KBM-7 (cell line): ENCODE data around the gene ENTPD2.
"Not testable (repeated sequence)": the region's sequence is repeated elsewhere in the genome, so short reads cannot be mapped to it uniquely, and the experiment has no call there.

ENCODE experiments used
- DNase-seq: peaks from one replicate; pipeline ENCODE4 v3.0.0-alpha.2; 2015
- in situ Hi-C: fragments of 300-500 bp; cut with MboI; formaldehyde crosslinking; loops from 2 replicates; pipeline ENCODE4 v1.14.3; 2020; ENCODE audit warnings: low sequenced_read_pairs, low pct_unique_long_range_greater_than_20kb, mixed read lengths

ENTPD2 gene

DNA sequence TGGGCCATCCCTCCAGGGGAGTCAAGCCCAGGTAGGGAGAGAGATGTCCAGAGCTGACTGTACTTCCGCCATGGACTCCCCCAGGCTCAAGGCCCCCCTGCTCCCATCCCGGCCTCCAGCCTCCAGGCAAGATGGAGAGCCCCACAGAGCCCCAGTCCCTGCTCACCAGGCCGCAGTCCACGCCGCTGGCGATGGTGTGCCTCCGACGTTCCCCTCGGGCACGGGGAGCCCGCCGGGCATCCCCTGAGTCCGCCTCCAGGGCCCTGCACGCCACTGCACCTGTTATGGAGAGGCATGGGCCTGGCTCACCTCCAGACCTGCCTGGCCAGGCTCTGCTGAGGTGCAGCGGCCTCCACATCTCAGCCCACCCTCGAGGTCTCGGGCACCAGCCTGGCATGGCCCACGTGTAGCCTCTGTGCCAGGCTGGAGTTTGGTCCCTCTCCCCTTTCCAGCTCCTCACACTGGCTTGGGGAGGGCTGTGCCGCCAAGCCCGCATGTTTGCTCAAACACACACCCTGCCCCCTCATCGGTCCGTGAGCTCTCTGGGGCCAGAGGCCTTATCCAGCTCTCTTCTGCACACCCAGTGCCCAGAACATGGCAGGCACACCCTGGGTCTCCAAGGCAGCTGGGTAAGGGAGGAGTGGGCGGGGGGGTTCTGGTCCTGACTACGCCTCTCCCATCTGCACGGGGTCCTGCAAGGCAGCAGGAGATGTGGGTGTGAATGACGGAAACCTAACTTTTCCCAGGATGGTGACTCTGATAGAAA lies 12.4 kb upstream of the ENTPD2 start:
- in situ Hi-C loops, result no loop called here
- DNase-seq, result no peak

GRCh38 chr9:137065336-137065967 lies 11.6 kb upstream of the ENTPD2 start:
- DNase-seq, result no peak
- in situ Hi-C loops, result no loop called here

DNA sequence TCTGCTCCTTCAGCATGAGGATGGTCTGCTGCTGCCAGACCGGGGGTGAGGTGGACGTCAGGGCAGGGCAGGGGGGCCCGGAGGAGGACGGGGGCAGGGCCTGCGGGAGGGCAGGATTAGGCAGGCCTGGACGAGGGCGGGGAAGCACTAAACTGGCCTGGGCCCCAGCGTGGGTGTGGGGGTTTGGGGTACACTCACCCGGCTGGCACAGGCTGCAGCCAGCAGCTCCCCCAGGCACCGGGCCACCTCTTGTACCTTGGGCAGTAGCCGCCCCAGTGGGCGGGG lies 11.0 kb upstream of the ENTPD2 start:
- DNase-seq, result no peak
- in situ Hi-C loops, result no loop called here

- in situ Hi-C loops, result no loop called here
- no peak for DNase-seq
Measured at GRCh38 chr9:137064027-137064879, 10.4 kb upstream of the ENTPD2 start.

GRCh38 chr9:137063311-137064026 lies 9.6 kb upstream of the ENTPD2 start:
- DNase-seq, result no peak
- in situ Hi-C loops, result no loop called here

- DNase-seq, in situ Hi-C loops: not testable (repeated sequence)
Measured at GRCh38 chr9:137062798-137063197, 8.9 kb upstream of the ENTPD2 start.

DNA sequence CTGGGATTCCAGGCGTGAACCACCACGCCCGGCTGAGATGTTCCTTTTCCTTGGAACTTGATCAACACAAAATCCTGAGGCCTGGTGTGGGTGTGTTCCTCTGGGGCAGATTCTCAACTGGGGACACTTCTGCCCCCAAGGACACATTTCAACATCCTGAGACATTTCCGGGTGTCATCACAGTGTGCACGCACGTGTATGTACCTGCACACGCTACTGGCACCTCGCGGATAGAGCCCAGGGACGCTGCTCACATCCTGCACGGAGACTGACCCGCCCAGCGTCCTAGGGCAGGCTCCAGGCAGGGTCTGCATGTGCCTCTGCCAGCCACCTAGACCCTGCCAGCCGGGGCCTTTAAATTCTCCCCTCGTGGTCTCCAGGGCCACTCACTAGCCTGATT lies 8.5 kb upstream of the ENTPD2 start:
- DNase-seq, result no peak
- in situ Hi-C loops, result no loop called here

DNA sequence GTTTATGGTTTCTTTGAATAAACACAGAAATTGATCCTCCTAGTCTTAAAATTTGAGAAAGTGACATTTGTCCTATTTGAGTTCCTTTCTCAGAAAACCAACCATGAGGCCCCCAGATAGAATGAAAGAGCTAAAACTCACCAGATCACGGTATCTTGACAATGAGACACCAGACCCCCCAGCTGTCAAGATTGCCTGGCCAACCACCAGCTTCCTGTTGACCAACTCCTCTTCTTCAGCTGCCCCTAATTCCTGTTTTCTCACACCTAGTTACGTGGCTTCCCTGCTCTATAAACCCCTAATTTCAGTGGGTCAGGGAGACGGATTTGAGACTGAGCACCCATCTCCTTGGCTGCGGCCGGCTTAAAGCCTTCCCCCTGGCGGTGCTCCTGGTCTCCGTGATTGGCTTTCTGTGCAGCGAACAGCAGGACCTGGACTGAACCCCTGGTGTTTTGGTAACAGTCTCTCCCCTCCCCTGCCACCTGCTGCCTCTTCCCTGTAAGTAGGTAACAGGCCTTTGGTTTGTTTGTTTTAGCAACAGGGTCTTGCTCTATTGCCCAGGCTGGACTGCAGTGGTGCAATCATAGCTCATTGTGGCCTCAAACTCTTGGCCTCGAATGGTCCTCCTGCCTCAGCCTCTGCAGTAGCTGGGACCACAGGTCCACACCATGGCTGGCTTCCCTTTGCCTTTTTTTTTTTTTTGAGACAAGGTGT lies 4.8 kb upstream of the ENTPD2 start:
- in situ Hi-C loops, result no loop called here
- DNase-seq, result no peak

DNA sequence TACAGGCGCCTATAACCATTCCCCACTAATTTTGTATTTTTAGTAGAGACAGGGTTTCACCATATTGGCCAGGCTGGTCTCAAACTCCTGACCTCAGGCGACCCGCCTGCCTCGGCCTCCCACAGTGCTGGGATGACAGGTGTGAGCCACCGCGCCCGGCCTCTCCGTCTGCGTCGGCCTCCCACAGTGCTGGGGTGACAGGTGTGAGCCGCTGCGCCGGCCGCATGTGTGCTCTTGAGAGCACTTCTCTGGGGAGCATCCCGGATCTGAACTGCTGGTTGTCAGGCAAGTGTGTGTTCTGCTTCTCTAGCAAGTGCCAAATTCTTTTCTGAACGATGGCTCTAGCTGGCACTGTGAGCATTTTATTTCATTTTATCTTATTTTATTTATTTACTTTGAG lies 3.7 kb upstream of the ENTPD2 start:
- in situ Hi-C loops, result no loop called here
- DNase-seq, result no peak

GRCh38 chr9:137056739-137057415 lies 3.0 kb upstream of the ENTPD2 start:
- in situ Hi-C loops, result no loop called here
- DNase-seq, result no peak

DNA sequence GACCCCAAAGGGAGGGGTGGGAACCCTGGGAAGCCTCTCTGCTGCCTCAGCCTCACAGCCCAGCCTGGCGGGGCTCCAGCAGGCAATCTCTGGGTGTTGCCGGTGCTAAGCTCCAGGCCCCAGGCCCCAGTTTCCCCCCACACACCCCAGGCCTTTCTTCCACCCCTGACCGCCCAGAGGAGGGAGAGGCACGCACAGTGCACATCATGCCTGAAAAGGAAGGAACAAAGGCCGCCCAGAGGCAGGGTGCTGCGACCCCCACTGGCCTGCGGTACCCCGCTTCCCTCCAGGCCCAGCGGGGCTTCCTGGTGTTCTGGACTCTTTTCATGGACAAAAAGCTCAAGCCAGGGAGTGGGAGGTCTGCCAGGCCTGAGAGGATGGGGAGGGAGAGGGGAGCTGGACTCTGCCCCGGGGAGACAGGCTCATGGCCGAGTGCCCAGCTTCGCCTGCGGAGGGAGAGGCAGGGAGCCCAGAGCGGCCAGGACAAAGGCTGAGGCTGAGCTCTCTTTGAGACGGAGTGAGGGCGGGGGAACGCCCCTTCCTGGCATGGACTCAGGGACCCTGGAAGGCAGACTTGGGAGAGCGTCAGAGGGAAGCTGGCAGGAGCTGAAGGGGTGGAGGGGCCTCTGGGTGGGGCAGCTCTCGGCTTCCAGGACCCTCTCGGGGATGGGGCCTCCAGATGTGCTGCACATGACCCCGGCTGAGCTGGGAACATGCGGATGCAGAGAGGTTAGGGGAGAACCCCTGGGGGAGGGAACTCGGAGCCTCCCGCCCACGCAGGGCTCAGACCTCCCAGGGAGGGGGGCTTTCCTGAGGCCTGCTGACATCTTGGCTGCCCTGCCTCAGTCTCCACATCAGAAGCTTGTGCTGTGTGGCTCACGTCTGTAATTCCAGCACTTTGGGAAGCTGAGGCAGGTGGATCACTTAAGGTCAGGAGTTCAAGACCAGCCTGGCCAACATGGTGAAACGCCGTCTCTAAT lies 1.8 kb upstream of the ENTPD2 start:
- in situ Hi-C loops, result no loop called here
- no peak for DNase-seq

DNA sequence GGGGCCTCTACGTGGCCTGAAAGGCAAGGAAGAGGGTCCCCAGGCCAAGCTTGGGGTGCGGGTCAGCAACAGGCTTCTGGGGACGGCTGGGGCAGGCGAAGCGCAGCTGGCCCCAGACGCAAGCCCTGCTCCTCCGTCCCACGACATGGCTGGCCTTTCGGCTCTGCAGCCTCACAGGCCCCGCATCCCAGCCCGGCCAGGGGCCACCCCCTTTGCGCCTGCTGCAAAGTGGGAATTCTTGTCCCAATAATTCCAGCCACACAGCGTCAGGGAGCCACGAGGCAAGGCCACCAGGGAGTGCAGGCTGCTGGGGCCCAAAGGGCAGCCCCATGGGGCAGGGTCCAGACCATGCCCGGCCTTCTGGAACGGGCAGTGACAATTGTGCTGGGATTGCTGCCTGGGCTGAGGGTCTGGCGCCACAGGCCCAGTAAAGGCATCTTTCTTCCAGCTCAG lies 1.1 kb upstream of the ENTPD2 start:
- in situ Hi-C loops, result no loop called here
- no peak for DNase-seq

DNA sequence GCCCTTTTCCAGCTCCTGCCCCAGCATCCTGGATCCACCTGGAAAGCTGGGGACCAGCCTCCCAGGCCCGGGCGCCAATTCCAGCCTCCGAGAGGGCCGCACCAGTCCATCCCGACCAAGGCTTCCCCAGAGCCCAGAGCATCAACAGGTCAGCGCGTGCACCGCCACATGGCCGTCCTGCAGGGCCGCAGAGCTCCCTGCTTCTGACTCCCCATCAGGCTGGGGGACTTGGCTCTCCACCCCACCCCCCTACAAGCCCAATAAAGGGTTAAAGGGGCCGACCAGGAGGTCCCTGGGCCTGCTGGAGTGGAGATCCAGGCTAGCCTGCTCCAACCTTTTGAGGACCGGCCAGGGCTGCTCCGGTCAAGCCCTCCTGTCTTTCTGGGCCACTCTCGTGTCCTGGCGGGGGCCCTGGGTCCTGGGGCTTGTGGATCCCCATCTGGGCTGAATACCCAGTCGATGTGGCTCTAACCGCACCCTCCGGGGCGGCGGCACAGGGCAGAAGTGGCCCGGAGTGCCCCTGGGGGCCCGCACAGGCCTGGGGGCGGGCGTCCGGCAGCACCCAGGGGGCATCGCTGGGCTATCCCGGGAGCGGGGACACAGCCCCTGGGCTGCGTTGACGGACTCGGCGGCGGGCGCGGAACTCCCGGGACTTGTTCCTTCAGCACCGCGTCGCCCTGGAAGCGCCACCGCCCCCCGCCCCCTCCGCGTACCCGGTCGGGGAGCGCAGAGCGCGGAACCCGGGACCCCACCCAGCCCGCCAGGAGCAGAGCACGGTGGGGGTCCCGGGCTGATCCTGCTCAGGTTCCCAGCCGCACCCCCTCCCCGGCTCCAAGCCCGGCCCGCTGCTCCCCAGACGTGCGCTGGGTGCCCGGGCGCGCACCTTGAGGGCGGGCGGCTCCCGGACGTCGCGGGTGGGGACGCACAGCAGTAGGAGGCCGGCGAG lies 590 bp downstream of the ENTPD2 start:
- DNase-seq, result no peak
- in situ Hi-C loops, result no loop called here

GRCh38 chr9:137052293-137052692 lies 1.6 kb downstream of the ENTPD2 start:
- no peak for DNase-seq
- in situ Hi-C loops, result no loop called here

- no peak for DNase-seq
- in situ Hi-C loops, result no loop called here
Measured at GRCh38 chr9:137051145-137051724, 2.6 kb downstream of the ENTPD2 start.

GRCh38 chr9:137050570-137050969 lies 3.3 kb downstream of the ENTPD2 start:
- in situ Hi-C loops, result no loop called here
- DNase-seq, result no peak
